Measurements from ENCODE around the gene TMCO6. TPM values are rescaled to one million over a fixed set of nuclear protein-coding genes. Genes with fewer than 3 reads are reported as not detected.
A peak's percentile ranks its signal among the peaks of the same experiment; 100 is the strongest.

The TMCO6 gene
- total and polyA plus RNA-seq, 9 of the 15 experiments (the other 6 are each of a cell fraction or from before 2014, with no cell fraction given) = 3.4 to 46.4 (median 16.7) TPM

GRCh38 chr5:140647042-140647419 is 7.8 kb downstream of the TMCO6 start (continued):
- no peak for TF ChIP-seq ZNF407 (IDR thresholded peaks at IDR 0.05; ENCODE audit: low read depth)
- no peak for TF ChIP-seq RAD21 (CRISPR knock-in tag; conservative IDR thresholded peaks at IDR 0.05 in 1 of 2, IDR thresholded peaks at IDR 0.05 in 1 of 2)
- TF ChIP-seq, protein P1, sequence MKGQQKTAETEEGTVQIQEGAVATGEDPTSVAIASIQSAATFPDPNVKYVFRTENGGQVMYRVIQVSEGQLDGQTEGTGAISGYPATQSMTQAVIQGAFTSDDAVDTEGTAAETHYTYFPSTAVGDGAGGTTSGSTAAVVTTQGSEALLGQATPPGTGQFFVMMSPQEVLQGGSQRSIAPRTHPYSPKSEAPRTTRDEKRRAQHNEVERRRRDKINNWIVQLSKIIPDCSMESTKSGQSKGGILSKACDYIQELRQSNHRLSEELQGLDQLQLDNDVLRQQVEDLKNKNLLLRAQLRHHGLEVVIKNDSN (CRISPR knock-in tag; IDR thresholded peaks at IDR 0.05) = no peak
- TF ChIP-seq, protein P2, sequence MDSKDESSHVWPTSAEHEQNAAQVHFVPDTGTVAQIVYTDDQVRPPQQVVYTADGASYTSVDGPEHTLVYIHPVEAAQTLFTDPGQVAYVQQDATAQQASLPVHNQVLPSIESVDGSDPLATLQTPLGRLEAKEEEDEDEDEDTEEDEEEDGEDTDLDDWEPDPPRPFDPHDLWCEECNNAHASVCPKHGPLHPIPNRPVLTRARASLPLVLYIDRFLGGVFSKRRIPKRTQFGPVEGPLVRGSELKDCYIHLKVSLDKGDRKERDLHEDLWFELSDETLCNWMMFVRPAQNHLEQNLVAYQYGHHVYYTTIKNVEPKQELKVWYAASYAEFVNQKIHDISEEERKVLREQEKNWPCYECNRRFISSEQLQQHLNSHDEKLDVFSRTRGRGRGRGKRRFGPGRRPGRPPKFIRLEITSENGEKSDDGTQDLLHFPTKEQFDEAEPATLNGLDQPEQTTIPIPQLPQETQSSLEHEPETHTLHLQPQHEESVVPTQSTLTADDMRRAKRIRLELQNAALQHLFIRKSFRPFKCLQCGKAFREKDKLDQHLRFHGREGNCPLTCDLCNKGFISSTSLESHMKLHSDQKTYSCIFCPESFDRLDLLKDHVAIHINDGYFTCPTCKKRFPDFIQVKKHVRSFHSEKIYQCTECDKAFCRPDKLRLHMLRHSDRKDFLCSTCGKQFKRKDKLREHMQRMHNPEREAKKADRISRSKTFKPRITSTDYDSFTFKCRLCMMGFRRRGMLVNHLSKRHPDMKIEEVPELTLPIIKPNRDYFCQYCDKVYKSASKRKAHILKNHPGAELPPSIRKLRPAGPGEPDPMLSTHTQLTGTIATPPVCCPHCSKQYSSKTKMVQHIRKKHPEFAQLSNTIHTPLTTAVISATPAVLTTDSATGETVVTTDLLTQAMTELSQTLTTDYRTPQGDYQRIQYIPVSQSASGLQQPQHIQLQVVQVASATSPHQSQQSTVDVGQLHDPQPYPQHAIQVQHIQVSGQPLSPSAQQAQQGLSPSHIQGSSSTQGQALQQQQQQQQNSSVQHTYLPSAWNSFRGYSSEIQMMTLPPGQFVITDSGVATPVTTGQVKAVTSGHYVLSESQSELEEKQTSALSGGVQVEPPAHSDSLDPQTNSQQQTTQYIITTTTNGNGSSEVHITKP (IDR thresholded peaks at IDR 0.05; ENCODE audit: partially characterized antibody) = no peak
- no peak for TF ChIP-seq PURB (CRISPR knock-in tag; IDR thresholded peaks at IDR 0.05; ENCODE audit: low read depth)
- TF ChIP-seq GABPB1 (CRISPR knock-in tag; IDR thresholded peaks at IDR 0.05) = no peak
- TF ChIP-seq HDAC1 (IDR thresholded peaks at IDR 0.05) = peak in 1 of 2 experiments; percentile 1; a peak in 1 of 4 replicates
- no peak for TF ChIP-seq TAF15 (IDR thresholded peaks at IDR 0.05; ENCODE audit: low read depth, low read length)
- no peak for TF ChIP-seq CCNT2 (IDR thresholded peaks at IDR 0.05; ENCODE audit: borderline replicate concordance, extremely low read depth, insufficient read length, low read depth, low read length)
- peak; percentile 72 for TF ChIP-seq CHD1 (IDR thresholded peaks at IDR 0.05; ENCODE audit: low read length)
- TF ChIP-seq WHSC1 (IDR thresholded peaks at IDR 0.05; ENCODE audit: low read length) = no peak
- 0 out of 2 replicates have a peak, but pooled peaks have one; percentile 25 for TF ChIP-seq ZNF12 (CRISPR knock-in tag; IDR thresholded peaks at IDR 0.05)
- TF ChIP-seq, protein P3, sequence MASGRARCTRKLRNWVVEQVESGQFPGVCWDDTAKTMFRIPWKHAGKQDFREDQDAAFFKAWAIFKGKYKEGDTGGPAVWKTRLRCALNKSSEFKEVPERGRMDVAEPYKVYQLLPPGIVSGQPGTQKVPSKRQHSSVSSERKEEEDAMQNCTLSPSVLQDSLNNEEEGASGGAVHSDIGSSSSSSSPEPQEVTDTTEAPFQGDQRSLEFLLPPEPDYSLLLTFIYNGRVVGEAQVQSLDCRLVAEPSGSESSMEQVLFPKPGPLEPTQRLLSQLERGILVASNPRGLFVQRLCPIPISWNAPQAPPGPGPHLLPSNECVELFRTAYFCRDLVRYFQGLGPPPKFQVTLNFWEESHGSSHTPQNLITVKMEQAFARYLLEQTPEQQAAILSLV (tag; IDR thresholded peaks at IDR 0.05) = no peak

Data from K562 (cell line).